Astrocyte (in vitro differentiated cells and primary cell): Measurements from ENCODE around the gene EMX1.

Experiments used
- EZH2 ChIP-seq: IDR thresholded peaks from 2 replicates; pipeline ENCODE4 v1.6.1; 2012; ENCODE audit warnings: mild to moderate bottlenecking, low read length, inconsistent platforms; ENCODE audit not compliant: insufficient read depth
- TF ChIP-seq, protein P1 (sequence below): IDR thresholded peaks from 2 replicates; pipeline ENCODE4 v1.5.1; 2011; ENCODE audit warnings: low read depth, mild to moderate bottlenecking, inconsistent platforms, low read length, moderate library complexity; ENCODE audit not compliant: insufficient read depth

DNA sequence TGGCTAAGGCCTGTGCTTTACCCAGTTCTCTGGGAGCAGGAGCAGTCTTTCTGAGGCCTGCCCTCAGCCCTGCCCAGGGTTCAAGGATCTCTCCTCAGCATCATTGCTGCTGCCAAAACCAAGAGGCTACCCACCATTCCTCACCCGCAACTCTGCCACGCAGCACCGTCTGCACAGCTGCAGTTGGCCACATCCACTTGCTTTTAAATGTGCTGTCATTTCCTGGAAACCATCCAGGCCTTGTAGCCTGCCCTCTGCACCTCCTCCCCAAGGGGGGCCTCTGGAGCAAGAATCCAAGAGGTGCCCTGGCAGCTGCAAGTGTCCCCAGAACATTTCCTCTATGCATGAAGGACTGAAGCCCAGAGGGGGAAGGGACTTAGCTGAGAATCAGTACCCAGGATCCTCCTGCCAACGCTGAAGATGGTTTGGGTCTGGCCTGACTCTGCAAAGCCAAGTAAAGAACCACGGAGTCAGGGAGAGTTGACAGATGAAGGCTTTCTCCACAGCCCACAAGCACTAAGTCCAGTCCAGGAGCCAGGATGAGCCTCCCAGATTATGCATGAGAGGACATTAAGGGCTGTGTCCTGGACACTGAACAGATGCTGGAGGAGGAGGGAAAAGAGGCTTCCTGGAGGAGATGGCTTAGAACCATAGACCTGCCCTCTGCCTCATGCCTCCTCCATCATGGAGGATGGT, 14.9 kb downstream of the EMX1 start:
- TF ChIP-seq, protein P1, sequence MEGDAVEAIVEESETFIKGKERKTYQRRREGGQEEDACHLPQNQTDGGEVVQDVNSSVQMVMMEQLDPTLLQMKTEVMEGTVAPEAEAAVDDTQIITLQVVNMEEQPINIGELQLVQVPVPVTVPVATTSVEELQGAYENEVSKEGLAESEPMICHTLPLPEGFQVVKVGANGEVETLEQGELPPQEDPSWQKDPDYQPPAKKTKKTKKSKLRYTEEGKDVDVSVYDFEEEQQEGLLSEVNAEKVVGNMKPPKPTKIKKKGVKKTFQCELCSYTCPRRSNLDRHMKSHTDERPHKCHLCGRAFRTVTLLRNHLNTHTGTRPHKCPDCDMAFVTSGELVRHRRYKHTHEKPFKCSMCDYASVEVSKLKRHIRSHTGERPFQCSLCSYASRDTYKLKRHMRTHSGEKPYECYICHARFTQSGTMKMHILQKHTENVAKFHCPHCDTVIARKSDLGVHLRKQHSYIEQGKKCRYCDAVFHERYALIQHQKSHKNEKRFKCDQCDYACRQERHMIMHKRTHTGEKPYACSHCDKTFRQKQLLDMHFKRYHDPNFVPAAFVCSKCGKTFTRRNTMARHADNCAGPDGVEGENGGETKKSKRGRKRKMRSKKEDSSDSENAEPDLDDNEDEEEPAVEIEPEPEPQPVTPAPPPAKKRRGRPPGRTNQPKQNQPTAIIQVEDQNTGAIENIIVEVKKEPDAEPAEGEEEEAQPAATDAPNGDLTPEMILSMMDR: no peak
- no peak for TF ChIP-seq EZH2
